ENCODE measurements around the gene FIZ1.

- TF ChIP-seq POLR2A (IDR thresholded peaks at IDR 0.05) = no peak
- TF ChIP-seq CTCF (IDR thresholded peaks at IDR 0.05) = no peak
Measured at GRCh38 chr19:55635334-55635717, 36.0 kb upstream of the FIZ1 start.
